ENCODE measurements around the gene CAPN1.

Gene CAPN1

GRCh38 chr11:65219930-65220213 lies 38.1 kb downstream of the CAPN1 start:
- no peak for DNase-seq (ENCODE audit: low read depth)
- TF ChIP-seq CTCF (IDR thresholded peaks at IDR 0.05; ENCODE audit: insufficient read depth, low read depth, low read length, missing control alignments), result no peak
- H3K4me3 ChIP-seq (ENCODE audit: low read depth, low read length), result no peak overlapping the region

GRCh38 chr11:65221026-65221425 lies 39.3 kb downstream of the CAPN1 start:
- DNase-seq (ENCODE audit: low read depth), result no peak
- TF ChIP-seq CTCF (IDR thresholded peaks at IDR 0.05; ENCODE audit: insufficient read depth, low read depth, low read length, missing control alignments), result no peak
- H3K4me3 ChIP-seq (ENCODE audit: low read depth, low read length), result no peak overlapping the region

- H3K4me3 ChIP-seq (ENCODE audit: low read depth, low read length), result no peak overlapping the region
- TF ChIP-seq CTCF (IDR thresholded peaks at IDR 0.05; ENCODE audit: insufficient read depth, low read depth, low read length, missing control alignments), result no peak
- DNase-seq (ENCODE audit: low read depth), result no peak
Measured at GRCh38 chr11:65223011-65223410, 41.3 kb downstream of the CAPN1 start.

- no peak for DNase-seq (ENCODE audit: low read depth)
- no peak for TF ChIP-seq CTCF (IDR thresholded peaks at IDR 0.05; ENCODE audit: insufficient read depth, low read depth, low read length, missing control alignments)
- no peak overlapping the region for H3K4me3 ChIP-seq (ENCODE audit: low read depth, low read length)
Measured at GRCh38 chr11:65224930-65225278, 43.2 kb downstream of the CAPN1 start.

GRCh38 chr11:65225279-65226102 lies 43.8 kb downstream of the CAPN1 start:
- peak; percentile 61 for TF ChIP-seq CTCF (IDR thresholded peaks at IDR 0.05; ENCODE audit: insufficient read depth, low read depth, low read length, missing control alignments)
- DNase-seq (ENCODE audit: low read depth), result peak; percentile 68
- peak overlapping the region; percentile 49 for H3K4me3 ChIP-seq (ENCODE audit: low read depth, low read length)

GRCh38 chr11:65226103-65226442 lies 44.3 kb downstream of the CAPN1 start:
- DNase-seq (ENCODE audit: low read depth), result no peak
- H3K4me3 ChIP-seq (ENCODE audit: low read depth, low read length), result peak overlapping the region; percentile 49
- TF ChIP-seq CTCF (IDR thresholded peaks at IDR 0.05; ENCODE audit: insufficient read depth, low read depth, low read length, missing control alignments), result no peak

- no peak for DNase-seq (ENCODE audit: low read depth)
- no peak overlapping the region for H3K4me3 ChIP-seq (ENCODE audit: low read depth, low read length)
- TF ChIP-seq CTCF (IDR thresholded peaks at IDR 0.05; ENCODE audit: insufficient read depth, low read depth, low read length, missing control alignments), result no peak
Measured at GRCh38 chr11:65227879-65228278, 46.2 kb downstream of the CAPN1 start.
